IPS DF 4.7 (cell line): ENCODE data around the gene UPF1.
"Not testable (repeated sequence)": the region's sequence is repeated elsewhere in the genome, so short reads cannot be mapped to it uniquely, and the experiment has no call there.

Experiments
- DNase-seq: peaks from one replicate; pipeline ENCODE4 v3.0.0-alpha.2; 2013; ENCODE audit warnings: low spot score; ENCODE audit errors: extremely low read depth

The UPF1 gene

DNA sequence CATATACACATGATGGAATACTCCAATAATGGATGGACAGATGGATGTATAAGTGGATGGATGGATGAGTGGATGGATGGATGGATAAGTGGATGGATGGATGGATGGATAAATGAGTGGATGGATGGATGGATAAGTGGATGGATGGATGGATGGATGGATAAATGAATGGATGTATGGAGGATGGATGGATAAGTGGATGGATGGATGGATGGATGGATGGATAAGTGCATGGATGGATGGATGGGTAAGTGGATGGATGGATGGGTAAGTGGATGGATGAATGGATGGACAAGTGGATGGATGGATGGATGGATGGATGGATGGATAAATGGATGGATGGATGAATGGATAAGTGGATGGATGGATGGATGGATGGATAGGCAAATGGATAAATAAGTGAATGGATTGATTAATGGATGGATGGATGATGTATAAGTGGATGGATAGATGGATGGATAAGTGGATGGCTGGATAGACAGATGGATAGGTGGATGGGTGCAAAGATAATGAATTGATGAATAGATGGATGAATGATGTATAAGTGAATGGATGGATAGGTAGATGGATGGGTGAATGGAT lies 32.3 kb upstream of the UPF1 start:
- DNase-seq = no peak

DNA sequence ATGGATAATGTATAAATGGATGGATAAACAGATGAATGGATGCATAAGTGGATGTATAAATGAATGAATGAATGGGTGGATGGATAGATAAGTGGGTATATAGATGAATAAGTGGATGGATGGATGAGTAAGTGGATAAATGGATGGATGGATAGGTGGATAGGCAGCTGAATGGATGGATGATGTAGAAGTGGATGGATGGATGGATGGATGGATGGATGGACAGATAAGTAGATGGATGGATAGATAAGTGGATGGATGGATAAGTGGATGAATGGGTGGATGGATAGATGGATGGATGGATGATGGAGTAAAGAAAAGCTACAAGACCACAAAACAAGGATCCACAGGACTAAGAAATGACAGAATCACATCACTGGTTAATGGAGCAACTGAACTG lies 31.7 kb upstream of the UPF1 start:
- DNase-seq = no peak

DNA sequence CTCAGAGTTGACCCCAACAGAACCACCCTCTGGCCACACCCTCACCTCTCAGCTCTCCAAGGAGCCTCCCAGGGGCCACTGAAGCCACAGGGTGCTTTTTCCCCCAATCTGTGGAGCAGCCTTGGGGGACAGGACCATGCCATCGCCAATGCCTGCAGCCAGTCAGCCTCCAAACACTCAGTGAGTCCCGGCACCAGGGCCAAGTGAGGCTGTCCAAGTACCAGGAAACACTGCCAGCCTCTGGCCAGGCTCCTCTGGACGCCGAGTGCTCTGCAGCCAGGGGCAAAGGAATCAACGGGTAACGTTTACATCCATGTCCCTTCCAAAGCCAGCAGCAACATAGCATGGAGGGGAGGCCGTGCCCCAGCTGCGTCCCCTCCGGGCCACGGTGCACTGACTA lies 31.1 kb upstream of the UPF1 start:
- no peak for DNase-seq

DNA sequence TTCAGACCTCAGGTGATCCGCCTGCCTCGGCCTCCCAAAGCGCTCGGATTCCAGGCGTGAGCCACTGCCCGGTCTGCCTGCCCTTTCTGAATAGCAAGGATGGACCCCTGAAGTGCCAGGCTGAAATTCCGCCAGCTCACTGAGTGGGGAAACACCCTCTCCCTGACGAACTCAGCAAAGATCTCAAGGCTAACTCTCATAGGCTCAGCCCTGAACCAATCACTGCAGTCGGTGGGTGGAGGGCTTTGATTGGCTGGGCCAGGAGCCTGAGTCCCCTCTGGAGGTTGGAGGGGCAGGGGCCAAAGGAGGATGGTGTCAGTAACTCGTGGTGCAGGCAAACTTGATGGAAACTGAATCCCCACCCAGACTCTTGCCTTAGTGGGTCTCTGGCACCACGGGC lies 29.4 kb upstream of the UPF1 start:
- peak; percentile 79 for DNase-seq

DNA sequence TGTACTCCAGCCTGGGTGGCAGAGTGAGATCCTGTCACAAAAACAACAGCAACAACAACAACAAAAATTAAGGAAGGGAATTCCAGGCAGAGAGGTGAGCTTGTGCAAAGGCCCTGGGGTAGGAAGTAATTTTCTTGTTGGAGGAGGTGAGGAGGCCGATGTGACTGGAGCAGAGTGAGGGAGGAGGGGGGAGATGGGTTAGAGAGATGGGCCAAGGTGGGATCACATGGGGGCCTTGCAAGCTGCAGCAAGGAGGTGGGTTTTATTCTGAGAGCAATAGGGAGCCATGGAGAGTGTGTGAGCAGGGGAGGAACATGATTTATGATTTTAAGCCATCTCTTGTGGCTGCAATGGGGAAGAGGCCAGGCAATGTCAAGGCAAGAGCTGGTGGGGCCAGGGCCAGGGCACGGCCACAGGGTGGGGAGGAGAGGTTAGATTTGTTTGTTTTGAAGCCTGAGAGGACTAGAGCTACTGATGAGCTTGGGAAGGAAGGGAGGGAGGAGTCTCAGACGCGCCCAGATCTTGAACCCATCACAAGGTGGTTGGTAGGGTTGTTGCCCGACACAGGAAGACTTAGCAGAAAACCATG lies 28.1 kb upstream of the UPF1 start:
- DNase-seq = no peak

DNA sequence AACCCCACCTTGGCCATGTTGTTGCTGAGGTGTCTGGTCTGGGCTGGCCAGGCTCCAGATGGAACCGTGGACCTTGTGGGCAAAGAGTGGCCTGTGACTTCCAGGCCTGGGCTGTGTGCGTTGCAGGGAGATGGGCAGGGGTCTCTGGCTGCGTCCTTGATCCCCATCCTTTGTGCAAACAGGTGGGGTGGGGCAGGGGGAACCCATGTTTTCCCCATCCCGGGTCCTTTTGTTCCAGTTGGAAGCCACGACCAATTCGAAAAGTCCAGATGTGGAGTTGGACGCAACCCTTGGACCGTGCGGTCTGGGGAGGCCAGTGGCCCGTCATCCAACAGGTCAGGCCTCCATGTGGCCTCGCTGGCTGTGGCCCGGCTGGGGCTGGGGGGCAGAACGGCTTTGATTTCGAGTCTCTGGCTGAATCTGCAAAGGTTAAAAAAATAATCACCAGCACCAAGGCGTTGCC lies 27.6 kb upstream of the UPF1 start:
- no peak for DNase-seq

DNA sequence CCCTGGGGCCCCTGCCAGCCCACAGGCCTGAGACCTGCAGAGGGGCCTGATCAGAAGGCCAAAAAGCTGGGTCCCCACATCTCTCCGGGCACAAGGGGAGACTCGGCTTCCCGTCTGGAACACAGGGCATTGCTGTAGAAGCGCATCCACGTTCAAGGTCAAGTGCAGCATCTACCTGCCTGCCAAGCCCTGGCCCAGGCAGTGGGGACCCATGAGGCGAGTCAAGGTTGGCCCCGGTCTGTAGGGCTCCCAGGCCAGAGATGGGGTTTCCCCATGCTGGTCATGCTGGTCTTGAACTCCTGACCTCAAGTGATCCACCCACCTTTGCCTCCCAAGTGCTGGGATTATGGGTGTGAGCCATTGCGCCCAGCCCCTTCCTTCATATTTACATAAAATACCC lies 27.1 kb upstream of the UPF1 start:
- no peak for DNase-seq

DNA sequence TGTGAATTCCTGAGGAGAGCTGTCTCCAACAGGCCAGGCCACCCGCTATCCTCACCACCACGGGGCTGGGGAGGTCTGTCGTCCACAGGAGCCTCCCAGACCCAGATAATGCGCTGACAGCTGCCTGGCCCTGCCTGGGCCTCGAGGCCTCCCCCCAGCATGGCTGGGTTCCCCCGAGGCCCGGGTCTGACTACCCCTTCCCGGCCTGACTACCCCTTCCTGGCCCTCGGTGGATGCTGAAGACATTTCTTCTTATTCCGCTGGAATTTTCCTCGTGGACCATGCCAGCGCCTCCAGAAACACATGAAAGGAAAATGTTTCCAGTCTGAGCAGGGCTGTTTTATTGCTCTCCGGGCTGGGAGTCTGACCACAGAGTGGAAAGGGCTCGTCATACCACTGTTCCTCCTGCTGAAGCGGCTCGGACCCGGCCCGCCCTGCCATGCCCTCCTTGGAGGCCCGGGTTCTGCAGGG lies 23.9 kb upstream of the UPF1 start:
- DNase-seq = no peak

DNA sequence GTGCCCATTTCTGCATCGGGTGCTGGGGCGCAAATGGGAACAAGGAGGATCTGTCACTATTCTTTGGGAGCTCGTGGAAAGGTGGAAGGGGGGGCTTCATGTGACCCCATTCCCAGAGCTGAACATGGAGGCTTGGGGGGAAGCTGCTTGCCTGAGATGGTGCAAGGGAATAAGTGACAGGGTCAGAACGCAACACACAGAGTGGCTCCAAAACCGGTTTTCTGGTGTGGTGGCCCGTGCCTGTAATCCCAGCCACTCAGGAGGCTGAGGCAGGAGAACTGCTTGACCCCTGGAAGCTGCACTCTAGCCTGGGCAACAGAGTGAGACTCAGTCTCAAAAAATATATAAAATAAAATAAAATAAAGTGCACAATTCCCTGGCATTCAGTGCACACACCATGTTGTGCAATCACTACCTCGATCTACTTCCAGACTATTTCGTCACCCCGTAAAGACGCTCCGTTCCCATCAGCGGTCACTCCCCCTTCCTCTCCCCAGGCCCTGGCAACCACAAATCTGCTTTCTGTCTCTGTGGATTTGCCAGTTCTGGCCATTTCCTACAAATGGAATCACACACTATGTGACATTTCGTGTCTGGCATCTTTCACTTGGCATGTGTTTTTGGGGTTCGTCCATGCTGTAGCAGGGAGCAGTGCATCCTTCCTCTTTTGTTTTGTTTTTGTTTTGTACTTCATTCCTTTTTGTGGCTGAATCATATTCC lies 22.4 kb upstream of the UPF1 start:
- DNase-seq = no peak

DNA sequence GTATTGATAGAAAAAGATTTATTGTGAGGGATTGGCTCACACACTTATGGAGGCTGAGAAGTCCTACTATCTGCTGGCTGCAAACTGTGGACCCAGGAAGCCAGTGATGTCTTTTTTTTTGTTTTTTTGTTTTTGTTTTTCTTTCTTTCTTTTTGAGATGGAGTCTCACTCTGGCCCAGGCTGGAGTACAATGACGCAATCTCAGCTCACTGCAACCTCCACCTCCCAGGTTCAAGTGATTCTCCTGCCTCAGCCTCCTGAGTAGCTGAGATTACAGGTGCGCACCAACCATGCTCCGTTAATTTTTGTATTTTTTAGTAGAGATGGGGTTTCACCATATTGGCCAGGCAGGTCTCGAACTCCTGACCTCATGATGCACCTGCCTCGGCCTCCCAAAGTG lies 20.1 kb upstream of the UPF1 start:
- not testable (repeated sequence) for DNase-seq

DNA sequence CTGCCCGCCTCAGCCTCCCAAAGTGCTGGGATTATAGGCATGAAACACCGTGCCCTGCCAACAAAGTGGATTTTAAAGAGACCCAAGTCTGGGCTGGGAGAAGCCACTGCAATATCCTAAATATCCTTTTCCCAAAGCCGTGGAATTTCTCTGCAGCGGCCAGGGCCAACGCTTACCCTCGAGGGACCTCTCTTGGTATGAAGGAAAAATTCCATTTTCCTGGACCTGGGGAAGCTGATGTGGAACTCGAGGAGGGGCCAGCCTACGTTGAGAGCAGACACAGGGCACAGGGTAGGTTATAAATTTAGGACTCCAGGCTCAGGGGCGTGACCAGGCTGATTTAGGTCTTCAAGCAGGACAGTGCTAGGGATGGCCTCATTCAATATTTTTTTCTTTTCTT lies 17.7 kb upstream of the UPF1 start:
- DNase-seq = no peak

DNA sequence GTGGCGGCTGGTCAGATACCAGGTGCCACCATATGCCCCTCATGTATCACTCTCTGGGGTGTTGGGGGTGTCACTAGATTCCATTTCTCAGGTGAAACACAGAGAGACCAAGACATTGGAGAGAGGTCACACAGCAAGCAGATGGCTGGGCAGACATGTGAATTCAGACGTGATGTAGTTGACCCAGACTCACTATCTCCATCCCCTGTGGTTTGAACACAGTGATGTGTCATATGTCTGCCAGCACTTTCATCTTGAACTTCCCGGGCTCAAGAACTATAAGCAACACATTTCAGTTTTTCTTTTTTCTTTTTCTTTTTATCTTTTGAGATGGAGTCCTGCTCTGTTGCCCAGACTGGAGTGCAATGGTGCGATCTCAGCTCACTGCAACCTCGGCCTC lies 16.1 kb upstream of the UPF1 start:
- DNase-seq = no peak

DNA sequence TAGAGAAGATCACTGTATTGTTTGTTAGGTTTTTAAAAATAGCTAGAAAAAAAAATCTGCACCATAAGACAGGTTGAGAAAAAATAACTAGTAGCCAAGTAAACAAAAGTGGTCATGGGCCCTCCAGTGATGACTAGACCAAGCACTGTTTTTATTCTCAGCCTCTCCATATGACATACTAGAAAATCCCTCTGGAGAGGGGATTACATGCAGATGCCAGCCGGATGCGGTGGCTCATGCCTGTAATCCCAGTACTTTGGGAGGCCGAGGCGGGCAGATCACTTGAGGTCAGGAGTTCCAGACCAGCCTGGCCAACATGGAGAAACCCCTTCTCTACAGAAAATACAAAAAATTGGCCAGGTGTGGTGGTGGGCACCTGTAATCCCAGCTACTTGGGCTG lies 15.1 kb upstream of the UPF1 start:
- DNase-seq = not testable (repeated sequence)

DNA sequence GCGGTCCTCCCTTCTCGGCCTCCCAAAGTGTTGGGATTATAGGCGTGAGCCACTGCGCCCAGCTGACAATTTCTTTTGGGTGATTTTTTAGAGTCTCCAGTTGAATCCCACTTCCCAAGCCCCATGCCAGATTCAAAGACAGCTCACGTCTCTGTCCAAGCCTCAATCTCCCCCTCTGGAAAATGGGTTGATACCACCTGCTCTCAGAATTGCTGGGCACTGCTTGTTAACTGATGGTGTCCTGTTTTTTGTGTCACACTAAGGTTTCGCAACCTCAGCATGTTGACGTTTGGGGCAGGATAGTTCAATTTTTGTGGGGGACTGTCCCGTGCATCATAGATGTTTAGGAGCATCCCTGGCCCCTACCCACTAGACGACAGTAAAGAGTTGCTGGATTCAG lies 14.2 kb upstream of the UPF1 start:
- DNase-seq = no peak

DNA sequence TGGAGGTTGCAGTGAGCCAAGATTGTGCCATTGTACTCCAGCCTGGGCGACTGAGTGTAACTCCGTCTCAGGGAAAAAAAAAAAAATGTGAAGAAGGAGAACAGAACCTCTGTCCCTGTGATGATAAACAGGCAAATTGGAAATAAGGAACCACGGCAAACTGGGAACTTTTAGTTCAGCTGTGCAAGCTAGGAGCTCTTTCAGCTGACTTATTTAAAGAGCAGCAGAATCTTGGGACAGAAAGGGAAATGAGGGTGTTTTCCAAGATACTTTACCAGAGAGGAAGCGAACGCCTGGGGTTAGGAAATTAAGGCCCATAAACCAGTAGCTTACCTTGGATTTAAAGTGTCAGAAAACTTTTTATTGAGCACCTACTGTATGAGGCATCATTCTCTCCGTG lies 3.0 kb upstream of the UPF1 start:
- no peak for DNase-seq

DNA sequence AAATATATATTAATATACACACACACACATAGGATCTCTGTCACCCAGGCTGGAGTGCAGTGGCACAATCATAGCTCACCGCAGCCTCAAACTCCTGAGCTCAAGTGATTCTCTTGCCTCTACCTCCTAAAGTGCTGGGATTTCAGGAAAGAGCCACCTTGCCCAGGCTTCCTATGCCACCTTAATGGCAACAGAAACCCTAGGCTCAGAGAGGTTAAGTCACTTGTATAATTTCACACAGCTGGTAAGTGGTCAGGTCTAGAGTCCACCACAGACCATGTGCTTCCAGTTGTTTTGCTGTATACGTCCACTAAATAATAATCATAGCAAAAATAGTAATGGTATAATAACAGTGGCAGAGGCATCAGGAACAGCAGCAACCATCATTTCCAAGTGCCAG lies 1.3 kb upstream of the UPF1 start:
- no peak for DNase-seq

DNA sequence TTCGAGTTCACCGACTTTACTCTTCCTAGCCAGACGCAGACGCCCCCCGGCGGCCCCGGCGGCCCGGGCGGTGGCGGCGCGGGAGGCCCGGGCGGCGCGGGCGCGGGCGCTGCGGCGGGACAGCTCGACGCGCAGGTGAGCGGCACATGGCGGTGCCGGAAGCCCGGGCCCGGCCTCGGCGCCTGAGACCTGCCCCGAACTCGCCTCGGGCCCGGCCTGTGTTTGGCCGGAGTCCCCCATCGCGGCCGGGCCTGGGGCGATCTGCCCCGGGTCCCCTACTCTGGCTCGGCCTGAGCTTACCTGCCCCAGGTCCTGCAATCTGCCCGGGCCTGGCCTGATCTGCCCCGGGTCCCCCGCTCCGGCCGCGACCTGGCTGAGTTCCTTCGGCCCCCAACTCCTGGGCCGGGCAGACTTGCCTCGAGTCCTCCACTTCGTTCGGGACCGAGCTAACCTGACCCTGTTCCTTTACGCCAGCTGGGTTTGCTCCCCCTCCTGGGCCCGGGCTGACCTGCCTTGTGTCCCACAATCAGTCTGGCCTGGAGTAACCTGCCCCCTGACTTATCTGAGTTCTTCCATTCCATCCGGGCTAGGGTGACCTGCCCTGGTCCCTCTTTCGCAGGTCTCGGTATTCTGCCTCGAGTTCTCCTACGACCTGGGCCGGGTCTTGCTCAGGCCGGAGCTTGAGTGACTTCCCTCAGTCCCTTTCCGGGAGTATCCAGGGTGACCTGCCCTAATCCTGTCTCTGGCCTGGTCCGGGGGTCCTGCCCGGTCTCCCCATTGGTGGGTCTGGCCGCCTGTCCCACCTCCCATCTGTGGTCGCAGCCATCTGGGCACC lies 764 bp downstream of the UPF1 start:
- DNase-seq = no peak

DNA sequence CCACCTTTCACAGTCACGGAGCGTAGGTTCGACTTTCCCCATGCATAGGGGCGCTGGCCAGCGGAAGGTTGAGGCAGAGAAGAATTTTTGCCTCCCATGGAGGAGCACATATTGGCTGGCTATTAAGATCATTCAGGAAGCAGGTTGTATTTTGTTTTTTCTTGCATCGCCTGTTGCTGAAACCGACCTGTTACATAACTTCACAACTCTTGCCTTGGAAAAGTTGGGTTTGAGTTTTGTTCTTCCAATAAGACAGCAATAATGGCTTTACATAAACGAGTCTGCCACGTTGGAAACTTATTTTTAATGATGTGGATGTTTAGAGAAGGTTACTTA lies 1.4 kb downstream of the UPF1 start:
- DNase-seq = no peak

DNA sequence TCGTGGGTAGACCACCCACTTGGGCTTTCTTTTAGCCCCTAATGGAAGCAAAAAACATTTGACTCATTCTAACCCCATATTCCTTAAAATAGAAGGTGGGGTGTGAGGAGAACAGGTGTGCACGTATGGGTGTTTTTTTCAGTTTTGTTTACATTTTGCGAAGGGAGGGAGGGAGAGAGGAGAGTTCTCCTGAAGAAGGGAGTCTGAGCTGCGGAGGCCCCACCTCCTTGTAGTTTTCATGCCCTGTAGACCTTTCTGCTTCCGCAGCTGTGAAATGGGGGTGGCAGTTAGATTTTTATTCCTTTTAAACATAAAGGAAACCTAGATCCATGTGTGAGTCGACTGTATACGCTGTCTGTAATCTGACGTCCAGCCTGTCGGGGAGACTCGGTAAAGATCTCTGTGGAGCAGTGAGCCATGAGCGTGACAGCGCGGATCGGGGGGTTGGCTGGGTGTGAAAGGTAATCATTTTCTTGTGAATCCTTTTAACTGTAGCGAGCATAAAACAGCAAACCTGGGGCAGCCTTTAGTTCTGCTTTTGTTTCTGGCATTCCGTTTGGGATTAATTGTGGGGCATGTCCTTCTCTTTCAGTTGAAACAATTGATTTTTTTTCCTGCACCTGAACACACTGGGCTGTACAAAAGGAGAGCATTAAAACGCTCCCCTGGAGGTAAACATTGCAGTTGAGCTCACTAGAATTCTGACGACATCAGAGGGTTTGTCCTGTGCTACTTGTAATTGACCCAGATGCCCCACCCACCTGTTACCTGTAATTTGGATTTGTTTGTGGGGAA lies 2.3 kb downstream of the UPF1 start:
- no peak for DNase-seq

DNA sequence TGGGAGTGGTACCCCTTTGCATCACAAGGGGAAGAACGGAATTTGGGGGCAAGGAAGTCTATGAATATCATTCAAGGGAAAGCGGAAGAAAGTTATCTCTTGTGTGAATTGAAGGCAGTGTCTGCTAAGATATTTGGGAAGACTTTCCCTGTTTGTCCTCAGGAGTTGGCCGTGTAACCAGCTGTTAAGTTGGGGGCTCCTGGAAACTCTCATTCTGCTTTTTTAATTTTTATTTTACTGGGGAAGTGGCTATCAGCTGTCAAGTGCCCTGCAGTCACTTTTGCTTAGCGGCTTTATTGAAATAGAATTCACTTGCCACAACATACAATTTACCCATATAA lies 2.9 kb downstream of the UPF1 start:
- DNase-seq = no peak

DNA sequence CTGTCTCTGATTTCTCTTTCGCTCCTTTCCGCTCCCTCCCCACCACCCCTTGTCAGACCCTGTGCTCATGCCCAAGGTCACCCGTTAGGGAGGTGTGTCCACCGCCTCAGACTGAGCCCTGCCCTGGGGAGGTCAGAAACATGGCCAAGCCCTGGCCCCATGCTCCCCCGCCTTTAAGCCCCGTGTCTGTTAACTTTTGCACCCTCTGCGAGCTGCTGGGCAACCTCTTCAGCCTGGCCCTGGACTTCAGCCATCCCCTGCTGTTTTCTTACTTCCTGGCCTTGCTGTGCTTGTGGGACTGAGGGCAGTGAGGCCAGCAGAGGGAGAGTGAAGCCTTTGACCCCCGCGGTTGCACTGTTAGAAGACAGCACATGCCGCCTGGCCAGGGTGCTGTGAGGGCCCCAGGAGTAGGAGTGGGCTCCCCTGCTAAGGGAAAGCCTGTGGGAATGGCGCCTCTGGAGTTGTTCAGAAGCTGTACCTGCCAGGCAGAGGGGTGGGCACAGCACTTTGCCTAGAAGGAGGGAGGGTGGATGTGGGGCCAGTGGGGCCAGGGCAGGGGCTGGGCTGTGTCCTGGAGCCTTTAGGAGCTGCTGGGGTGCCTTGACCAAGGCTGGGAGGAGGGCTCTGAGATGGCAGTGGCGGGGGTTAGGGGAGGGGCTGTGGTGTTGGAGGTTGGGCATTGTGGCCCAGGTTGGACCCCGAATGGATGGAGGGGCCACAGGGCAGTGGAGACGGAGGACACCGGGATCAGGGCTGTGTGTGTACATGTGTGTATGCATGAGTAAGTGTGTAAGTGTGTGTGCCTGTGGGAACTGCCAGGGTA lies 7.9 kb downstream of the UPF1 start:
- no peak for DNase-seq
